Neural cell (in vitro differentiated cells): ENCODE measurements around the gene TNS1. TPM values are rescaled to one million over a fixed set of nuclear protein-coding genes. Genes with fewer than 3 reads are reported as not detected.

ENCODE experiments used
- H2AFZ ChIP-seq: fragments of 200-600, 300-800 bp; sonication (generic), shearing (Covaris generic); 2 replicates; pipeline ENCODE4 v1.6.0; 2014; ENCODE audit warnings: low read depth, mild to moderate bottlenecking, antibody characterized with exemption, low read length, moderate library complexity
- H3F3A ChIP-seq: fragments of 200-600 bp; shearing (Covaris generic); 2 replicates; pipeline ENCODE4 v1.6.1; 2016; ENCODE audit warnings: mild to moderate bottlenecking, moderate library complexity, mixed read lengths, antibody characterized with exemption, low read length; ENCODE audit not compliant: insufficient read depth, poor library complexity, severe bottlenecking
- H3K27ac ChIP-seq: fragments of 200-600, 300-800 bp; sonication (generic), shearing (Covaris generic); 2 replicates; pipeline ENCODE4 v1.5.1; 2014; ENCODE audit warnings: mild to moderate bottlenecking, low read length, moderate library complexity
- H3K27me3 ChIP-seq: fragments of 300-800, 200-600 bp; sonication (generic), shearing (Covaris generic); 2 replicates; pipeline ENCODE4 v1.6.0; 2014; ENCODE audit warnings: mild to moderate bottlenecking, low read depth, low read length, moderate library complexity; ENCODE audit not compliant: insufficient read depth
- H3K36me3 ChIP-seq: fragments of 300-800, 200-600 bp; sonication (generic), shearing (Covaris generic); 2 replicates; pipeline ENCODE4 v1.5.1; 2014; ENCODE audit warnings: mild to moderate bottlenecking, antibody characterized with exemption, low read length, moderate library complexity; ENCODE audit not compliant: insufficient read depth
- H3K4me2 ChIP-seq: fragments of 300-800, 200-600 bp; sonication (generic), shearing (Covaris generic); 2 replicates; pipeline ENCODE4 v1.6.0; 2014; ENCODE audit warnings: mild to moderate bottlenecking, low read length
- H3K4me3 ChIP-seq: fragments of 300-800, 200-600 bp; sonication (generic), shearing (Covaris generic); 2 replicates; pipeline ENCODE4 v1.5.1; 2014; ENCODE audit warnings: mild to moderate bottlenecking, low read length, moderate library complexity
- H3K79me2 ChIP-seq: fragments of 200-600 bp; shearing (Covaris generic); replicated peaks from 2 replicates; pipeline ENCODE4 v1.6.0; 2014; ENCODE audit warnings: mild to moderate bottlenecking, low read length, moderate library complexity; ENCODE audit not compliant: insufficient read depth
- H3K9ac ChIP-seq: fragments of 300-800, 200-600 bp; sonication (generic), shearing (Covaris generic); 2 replicates; pipeline ENCODE4 v1.6.1; 2016; ENCODE audit warnings: mild to moderate bottlenecking, low read length, mixed read lengths
- H3K9me2 ChIP-seq: fragments of 200-600 bp; shearing (Covaris generic); 2 replicates; pipeline ENCODE4 v1.6.1; 2016; ENCODE audit warnings: mild to moderate bottlenecking, low read length, mixed read lengths; ENCODE audit not compliant: insufficient read depth
- H3K9me3 ChIP-seq: fragments of 200-600, 300-800 bp; sonication (generic), shearing (Covaris generic); 2 replicates; pipeline ENCODE4 v1.6.1; 2016; ENCODE audit warnings: mild to moderate bottlenecking, mixed run types, low read length, moderate library complexity, mixed read lengths
- H4K20me1 ChIP-seq: fragments of 200-600 bp; shearing (Covaris generic); 2 replicates; pipeline ENCODE4 v1.6.1; 2016; ENCODE audit warnings: mild to moderate bottlenecking, mixed run types; ENCODE audit not compliant: insufficient read depth
- CTCF ChIP-seq: fragments of 450-650 bp; IDR thresholded peaks from 2 replicates; pipeline ENCODE4 v1.5.1; 2014; ENCODE audit warnings: antibody characterized with exemption, mild to moderate bottlenecking, moderate library complexity; ENCODE audit not compliant: poor library complexity, severe bottlenecking
- EP300 ChIP-seq: fragments of 450-650 bp; conservative IDR thresholded peaks from 2 replicates; pipeline ENCODE4 v1.6.1; 2014; ENCODE audit warnings: antibody characterized with exemption, mild to moderate bottlenecking, moderate library complexity; ENCODE audit not compliant: poor library complexity, severe bottlenecking
- EZH2 ChIP-seq: fragments of 200-600, 300-800 bp; shearing (Covaris generic), sonication (generic); IDR thresholded peaks from 2 replicates; pipeline ENCODE4 v1.6.1; 2014; ENCODE audit warnings: antibody characterized with exemption, low read length, borderline replicate concordance, mild to moderate bottlenecking; ENCODE audit not compliant: insufficient read depth, poor library complexity, severe bottlenecking
- MXI1 ChIP-seq: fragments of 450-650 bp; conservative IDR thresholded peaks from 2 replicates; pipeline ENCODE4 v1.6.1; 2014; ENCODE audit warnings: antibody characterized with exemption, mild to moderate bottlenecking; ENCODE audit not compliant: poor library complexity, severe bottlenecking
- POLR2AphosphoS5 ChIP-seq: IDR thresholded peaks from 2 replicates; pipeline ENCODE4 v1.6.1; 2012
- RAD21 ChIP-seq: fragments of 450-650 bp; conservative IDR thresholded peaks from 2 replicates; pipeline ENCODE4 v1.6.1; 2014; ENCODE audit warnings: antibody characterized with exemption, mild to moderate bottlenecking, moderate library complexity
- REST ChIP-seq: IDR thresholded peaks from 2 replicates; pipeline ENCODE4 v1.6.1; 2012; ENCODE audit warnings: borderline replicate concordance
- SMC3 ChIP-seq: fragments of 450-650 bp; conservative IDR thresholded peaks from 2 replicates; pipeline ENCODE4 v1.6.1; 2014; ENCODE audit warnings: antibody characterized with exemption, mild to moderate bottlenecking, moderate library complexity; ENCODE audit not compliant: poor library complexity
- TAF1 ChIP-seq: IDR thresholded peaks from 2 replicates; pipeline ENCODE4 v1.6.1; 2012; ENCODE audit warnings: low read depth
- polyA plus RNA-seq: library from polyadenylated mRNA; depleted of rRNA; stranded (reverse); fragments of >200 nt; gene quantifications from 2 replicates; pipeline ENCODE4 v1.2.3, GENCODE V29; 2014

The TNS1 gene
- polyA plus RNA-seq, 1 donor from 2014 or later = 1.5 TPM

- TF ChIP-seq REST (no peak), EZH2 (no peak), EP300 (no peak), MXI1 (no peak), POLR2AphosphoS5 (no peak), SMC3 (no peak), TAF1 (no peak), RAD21 (no peak), CTCF (no peak)
- Histone ChIP-seq H3K27ac (no peak overlapping the region), H3F3A (no peaks in the 10 kb centered on the region), H3K9ac (no peak overlapping the region), H3K79me2 (no peaks in the 10 kb centered on the region), H3K9me2 (no peaks in the 10 kb centered on the region), H3K27me3 (no peaks in the 10 kb centered on the region), H3K36me3 (no peaks in the 10 kb centered on the region), H4K20me1 (no peaks in the 10 kb centered on the region), H3K4me3 (no peak overlapping the region), H3K9me3 (no peaks in the 10 kb centered on the region), H2AFZ (no peak overlapping the region), H3K4me2 (no peak overlapping the region)
These were observed 57.9 kb downstream of the TNS1 start for GRCh38 chr2:217944923-217945322.

DNA sequence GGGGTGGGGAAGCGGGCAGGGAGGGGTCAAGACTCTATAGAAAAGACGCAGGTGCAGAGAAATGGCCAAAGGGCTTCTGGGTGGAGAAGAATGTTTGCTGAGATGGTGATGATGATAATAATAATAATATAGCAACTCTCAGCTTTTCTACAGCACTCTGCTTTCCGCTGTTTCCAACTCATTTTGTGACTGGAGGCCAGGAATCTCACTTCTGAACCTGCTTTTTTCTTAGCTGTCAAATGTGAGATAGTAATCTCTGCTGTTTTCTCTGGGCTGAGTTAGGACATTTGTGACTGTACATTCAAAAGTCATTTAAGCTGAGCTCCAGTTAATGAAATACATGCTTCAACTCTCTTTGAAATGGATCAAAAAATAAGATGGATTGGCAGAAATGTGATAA is 58.4 kb downstream of the TNS1 start:
- H3K9me2 ChIP-seq = no peaks in the 10 kb centered on the region
- H3K4me3 ChIP-seq = peak overlapping the region; percentile 33
- H3K27me3 ChIP-seq = no peaks in the 10 kb centered on the region
- H3F3A ChIP-seq = no peaks in the 10 kb centered on the region
- no peak overlapping the region for H3K4me2 ChIP-seq
- H2AFZ ChIP-seq = no peak overlapping the region
- no peaks in the 10 kb centered on the region for H3K9me3 ChIP-seq
- H3K36me3 ChIP-seq = no peaks in the 10 kb centered on the region
- no peaks in the 10 kb centered on the region for H4K20me1 ChIP-seq
- no peak for TF ChIP-seq MXI1
- no peak for TF ChIP-seq CTCF
- TF ChIP-seq EZH2 = no peak
- no peak for TF ChIP-seq EP300
- TF ChIP-seq POLR2AphosphoS5 = no peak
- no peak for TF ChIP-seq RAD21
- TF ChIP-seq SMC3 = no peak
- no peak for TF ChIP-seq REST
- no peak for TF ChIP-seq TAF1
- no peaks in the 10 kb centered on the region for H3K79me2 ChIP-seq
- no peak overlapping the region for H3K27ac ChIP-seq
- no peak overlapping the region for H3K9ac ChIP-seq
